CD14-positive monocyte (primary cell): ENCODE measurements around the gene SLC25A11. TPM values are rescaled to one million over a fixed set of nuclear protein-coding genes. Genes with fewer than 3 reads are reported as not detected.
A peak's percentile ranks its signal among the peaks of the same experiment; 100 is the strongest.

Source experiments
- DNase-seq, 3 donors: peaks; one replicate each; pipeline ENCODE4 v3.0.0-alpha.2; 2011 to 2022
- H2AFZ ChIP-seq: 2 replicates; pipeline ENCODE4 v1.6.0; 2012; ENCODE audit warnings: mild to moderate bottlenecking, low read depth, low read length, inconsistent platforms; ENCODE audit not compliant: insufficient read depth, poor library complexity, severe bottlenecking
- H3K27ac ChIP-seq, 2 donors: 1 replicate in 1 of 2; 2 replicates in 1 of 2; pipeline ENCODE4 v1.5.1; 2012 to 2013; ENCODE audit warnings: low read length in 2 of 2, control low read depth in 1 of 2, inconsistent platforms in 1 of 2, low read depth in 1 of 2, mild to moderate bottlenecking in 1 of 2
- H3K27me3 ChIP-seq, 2 donors: one replicate each; pipeline versions ENCODE4 v1.6.0 to v1.6.1; 2011 to 2013; ENCODE audit warnings: low read length in 2 of 2; ENCODE audit not compliant: control insufficient read depth in 2 of 2, insufficient read depth in 2 of 2
- H3K36me3 ChIP-seq, 2 donors: replicated peaks in 1 of 2; 1 replicate in 1 of 2; 2 replicates in 1 of 2; pipeline versions ENCODE4 v1.5.1 to v1.6.1; 2012 to 2013; ENCODE audit warnings: low read length in 2 of 2, control low read depth in 1 of 2, inconsistent platforms in 1 of 2, mild to moderate bottlenecking in 1 of 2; ENCODE audit not compliant: insufficient read depth in 2 of 2, control insufficient read depth in 1 of 2
- H3K4me1 ChIP-seq, 2 donors: 1 replicate in 1 of 2; 2 replicates in 1 of 2; pipeline versions ENCODE4 v1.5.1 to v1.6.1; 2012 to 2013; ENCODE audit warnings: low read length in 2 of 2, control low read depth in 1 of 2, inconsistent platforms in 1 of 2, mild to moderate bottlenecking in 1 of 2, moderate library complexity in 1 of 2; ENCODE audit not compliant: insufficient read depth in 2 of 2, control insufficient read depth in 1 of 2
- H3K4me2 ChIP-seq: replicated peaks from 2 replicates; pipeline ENCODE3; 2012; ENCODE audit warnings: low read length, moderate library complexity, mild to moderate bottlenecking; ENCODE audit not compliant: poor library complexity, severe bottlenecking; ENCODE audit errors: extremely low read depth
- H3K4me3 ChIP-seq, 3 experiments: fragments of 200-600 bp in 1 of 3; sonication (generic) in 1 of 3; replicated peaks in 1 of 3; 1 replicate in 2 of 3; 2 replicates in 1 of 3; pipeline ENCODE4 v1.5.1; 2011 to 2013; ENCODE audit warnings: low read length in 3 of 3, mild to moderate bottlenecking in 3 of 3, control low read depth in 2 of 3, low read depth in 2 of 3, inconsistent platforms in 1 of 3, moderate library complexity in 1 of 3
- H3K79me2 ChIP-seq: 2 replicates; pipeline ENCODE4 v1.6.0; 2012; ENCODE audit warnings: mild to moderate bottlenecking, control low read depth, inconsistent platforms, low read length, moderate library complexity; ENCODE audit not compliant: insufficient read depth
- H3K9ac ChIP-seq: 2 replicates; pipeline ENCODE4 v1.6.0; 2017; ENCODE audit warnings: low read length, mild to moderate bottlenecking; ENCODE audit not compliant: insufficient read depth, poor library complexity, severe bottlenecking
- H3K9me3 ChIP-seq, 2 donors: replicated peaks in 1 of 2; 1 replicate in 1 of 2; 2 replicates in 1 of 2; pipeline versions ENCODE4 v1.5.1 to v1.6.1; 2012 to 2013; ENCODE audit warnings: low read length in 2 of 2, control low read depth in 1 of 2; ENCODE audit not compliant: control insufficient read depth in 1 of 2, insufficient read depth in 1 of 2
- H4K20me1 ChIP-seq: 2 replicates; pipeline ENCODE4 v1.6.0; 2012; ENCODE audit warnings: mild to moderate bottlenecking, low read length, control low read depth, moderate library complexity; ENCODE audit not compliant: insufficient read depth
- H3K27ac Mint-ChIP-seq, 7 donors: one replicate each; pipeline ENCODE4 v1.8.0; 2020; ENCODE audit warnings: mild to moderate bottlenecking in 7 of 7, mixed read lengths in 7 of 7, moderate library complexity in 6 of 7, inconsistent platforms in 2 of 7
- H3K27me3 Mint-ChIP-seq, 3 donors: one replicate each; pipeline ENCODE4 v1.8.0; 2021 to 2022; ENCODE audit warnings: low read depth in 3 of 3, mild to moderate bottlenecking in 3 of 3, mixed read lengths in 3 of 3, moderate library complexity in 3 of 3, inconsistent platforms in 1 of 3
- H3K36me3 Mint-ChIP-seq, 2 donors: one replicate each; pipeline ENCODE4 v1.8.0; 2020; ENCODE audit warnings: mixed read lengths in 2 of 2, inconsistent platforms in 1 of 2, mild to moderate bottlenecking in 1 of 2
- H3K4me1 Mint-ChIP-seq: one replicate; pipeline ENCODE4 v1.8.0; 2020; ENCODE audit warnings: mild to moderate bottlenecking, mixed read lengths
- H3K4me3 Mint-ChIP-seq, 2 donors: one replicate each; pipeline ENCODE4 v1.8.0; 2020; ENCODE audit warnings: mild to moderate bottlenecking in 2 of 2, mixed read lengths in 2 of 2, moderate library complexity in 1 of 2
- H3K9me3 Mint-ChIP-seq, 7 donors: one replicate each; pipeline ENCODE4 v1.8.0; 2020 to 2022; ENCODE audit warnings: mixed read lengths in 7 of 7, mild to moderate bottlenecking in 6 of 7, moderate library complexity in 6 of 7, inconsistent platforms in 2 of 7
- CTCF ChIP-seq: fragments of 200-600 bp; IDR thresholded peaks from one replicate; pipeline ENCODE4 v1.8.0; 2022; ENCODE audit warnings: antibody characterized with exemption, mild to moderate bottlenecking
- WGBS: methylation state at CpG from one replicate; pipeline ENCODE4 v1.1.5; 2013; ENCODE audit warnings: missing lambda C conversion rate; ENCODE audit not compliant: insufficient coverage; 5-methylcytosine and 5-hydroxymethylcytosine counted together
- intact Hi-C, 2 donors: fragments of 100-400 bp; cut with micrococcal nuclease; formaldehyde crosslinking; loops; one replicate each; pipeline versions ENCODE4 v1.15.0 to v1.15.1; 2023
- polyA plus RNA-seq, 3 donors: library from polyadenylated mRNA; depleted of rRNA in 1 of 3; unstranded in 2 of 3; stranded (reverse) in 1 of 3; fragments of 300-500 nt in 2 of 3; fragments of >200 nt in 1 of 3; fragmentation: Illumina TruSeq in 2 of 3; gene quantifications; 1 replicate in 2 of 3; 2 replicates in 1 of 3; pipeline ENCODE4 v1.2.3, GENCODE V29; 2012 to 2021

The SLC25A11 gene
- polyA plus RNA-seq, 3 donors = 65.2 to 138 (median 111) TPM

GRCh38 chr17:4901648-4902344 lies 38.0 kb downstream of the SLC25A11 start:
- H3K79me2 ChIP-seq = no peaks in the 10 kb centered on the region
- peak overlapping the region; percentile 21 to 83 (median 30) for H3K4me3 ChIP-seq
- H3K9ac ChIP-seq = peak overlapping the region; percentile 65
- Mint-ChIP-seq H3K36me3 (peaks cover 15 to 19% of the 10 kb centered on the region in 2 donors), H3K27me3 (peaks cover 41 to 61% (median 54%) of the 10 kb centered on the region in 3 donors), H3K27ac (peak overlapping the region; percentile 71 to 97 (median 91)), H3K9me3 (peaks cover 0 to 12% (median 3%) of the 10 kb centered on the region in 7 donors), H3K4me1 (peaks cover 43% of the 10 kb centered on the region), H3K4me3 (peak overlapping the region; percentile 89 to 91)
- no peaks in the 10 kb centered on the region for H4K20me1 ChIP-seq
- peak overlapping the region; percentile 33 to 80 for H3K27ac ChIP-seq
- peak; percentile 84 to 92 (median 89) for DNase-seq
- peaks cover 8 to 10% of the 10 kb centered on the region in 2 donors for H3K36me3 ChIP-seq
- WGBS = 34% methylated on average over 35 of the region's 48 CpGs
- H3K27me3 ChIP-seq = peaks cover 0 to 26% of the 10 kb centered on the region in 2 donors
- H3K4me2 ChIP-seq = peak overlapping the region; percentile 89
- TF ChIP-seq CTCF = no peak
- no peak overlapping the region for H2AFZ ChIP-seq
- H3K9me3 ChIP-seq = no peaks in the 10 kb centered on the region
- H3K4me1 ChIP-seq = peaks cover 47 to 52% of the 10 kb centered on the region in 2 donors
- intact Hi-C loops = loop anchor here (1.0 to 10.0 kb wide), 3 partner anchors 46 to 163 kb away; partner anchors contain the start of genes PFN1 (in 1 of the 2) and SPAG7 (in 1 of the 2)

- DNase-seq = peak in 2 of 3 donors; percentile 5 to 27
- H3K4me3 ChIP-seq = peak overlapping the region; percentile 21 to 83 (median 30)
- no peak for TF ChIP-seq CTCF
- H3K9me3 Mint-ChIP-seq = peaks cover 0 to 12% (median 3%) of the 10 kb centered on the region in 7 donors
- peak overlapping the region; percentile 89 for H3K4me2 ChIP-seq
- H3K36me3 Mint-ChIP-seq = peaks cover 21 to 26% of the 10 kb centered on the region in 2 donors
- intact Hi-C loops = loop anchor here (1.0 to 10.0 kb wide), 3 partner anchors 46 to 164 kb away; partner anchors contain the start of genes PFN1 (in 1 of the 2) and SPAG7 (in 1 of the 2)
- H2AFZ ChIP-seq = no peak overlapping the region
- H3K36me3 ChIP-seq = peaks cover 14 to 16% of the 10 kb centered on the region in 2 donors
- H3K79me2 ChIP-seq = no peaks in the 10 kb centered on the region
- H3K4me1 Mint-ChIP-seq = peaks cover 43% of the 10 kb centered on the region
- H3K4me3 Mint-ChIP-seq = peak overlapping the region; percentile 89 to 91
- H3K4me1 ChIP-seq = peaks cover 47 to 52% of the 10 kb centered on the region in 2 donors
- peak overlapping the region; percentile 70 to 97 (median 91) for H3K27ac Mint-ChIP-seq
- H3K9me3 ChIP-seq = no peaks in the 10 kb centered on the region
- H4K20me1 ChIP-seq = no peaks in the 10 kb centered on the region
- peak overlapping the region; percentile 16 to 79 for H3K27ac ChIP-seq
- H3K9ac ChIP-seq = peak overlapping the region; percentile 65
- WGBS = 34% methylated on average over 37 of the region's 37 CpGs
- peaks cover 0 to 26% of the 10 kb centered on the region in 2 donors for H3K27me3 ChIP-seq
- peaks cover 41 to 59% (median 54%) of the 10 kb centered on the region in 3 donors for H3K27me3 Mint-ChIP-seq
Measured at GRCh38 chr17:4901108-4901647, 38.7 kb downstream of the SLC25A11 start.
